SK-N-SH (cell line): ENCODE data around the gene MLXIP. TPM values are rescaled to one million over a fixed set of nuclear protein-coding genes. Genes with fewer than 3 reads are reported as not detected.

Experiments used
- CTCF ChIA-PET: fragments of 300-600, 350-600 bp; formaldehyde crosslinking; extraction: SDS; loops from one replicate; lab custom pipeline; 2021; lab: Yijun Ruan, JAX
- POLR2A ChIA-PET: fragments of 350-600 bp; sonication (Branson Sonifier 250); formaldehyde crosslinking; extraction: SDS; loops from one replicate; lab custom pipeline; 2020; ENCODE audit warnings: antibody characterized with exemption, inconsistent platforms; lab: Yijun Ruan, JAX
- DNase-seq: peaks from one replicate; pipeline ENCODE4 v3.0.0; 2012
- H2AFZ ChIP-seq: fragments of 200-600 bp; sonication (generic); 2 replicates; pipeline ENCODE4 v1.8.1; 2016; ENCODE audit warnings: antibody characterized with exemption, mild to moderate bottlenecking, low read depth
- H3F3A ChIP-seq: fragments of 200-600 bp; sonication (generic); replicated peaks from 2 replicates; pipeline ENCODE3; 2016; ENCODE audit warnings: antibody characterized with exemption, mild to moderate bottlenecking; ENCODE audit not compliant: insufficient read depth
- H3K27ac ChIP-seq, 2 experiments: fragments of 200-500 bp in 1 of 2; fragments of 200-600 bp in 1 of 2; sonication (Bioruptor generic) in 1 of 2; sonication (generic), shearing (Covaris generic) in 1 of 2; 2 replicates each; pipeline versions ENCODE4 v1.5.1 to v1.6.1; 2014 to 2016; ENCODE audit warnings: low read depth in 2 of 2, inconsistent platforms in 1 of 2, low read length in 1 of 2, mild to moderate bottlenecking in 1 of 2, mixed read lengths in 1 of 2
- H3K27me3 ChIP-seq: fragments of 200-600 bp; sonication (generic), shearing (Covaris generic); 2 replicates; pipeline ENCODE4 v1.6.1; 2016; ENCODE audit warnings: mixed run types; ENCODE audit not compliant: insufficient read depth
- H3K36me3 ChIP-seq, 2 experiments: fragments of 200-500 bp in 1 of 2; fragments of 200-600 bp in 1 of 2; sonication (Bioruptor generic) in 1 of 2; sonication (generic) in 1 of 2; replicated peaks in 1 of 2; 2 replicates each; pipeline versions ENCODE3 to v1.5.1; 2014 to 2016; ENCODE audit warnings: low read length in 1 of 2, mild to moderate bottlenecking in 1 of 2; ENCODE audit not compliant: insufficient read depth in 2 of 2, control insufficient read depth in 1 of 2
- H3K4me1 ChIP-seq, 2 experiments: fragments of 200-500 bp in 1 of 2; fragments of 200-600 bp in 1 of 2; sonication (Bioruptor generic) in 1 of 2; sonication (generic), shearing (Covaris generic) in 1 of 2; 2 replicates each; pipeline versions ENCODE4 v1.5.1 to v1.6.1; 2014 to 2016; ENCODE audit warnings: low read depth in 1 of 2, low read length in 1 of 2, mixed run types in 1 of 2; ENCODE audit not compliant: insufficient read depth in 2 of 2, control insufficient read depth in 1 of 2
- H3K4me2 ChIP-seq: fragments of 200-600 bp; sonication (generic), shearing (Covaris generic); 2 replicates; pipeline ENCODE4 v1.6.1; 2017; ENCODE audit warnings: mixed run types
- H3K4me3 ChIP-seq, 2 experiments: fragments of 200-500 bp in 1 of 2; fragments of 200-600 bp in 1 of 2; sonication (Bioruptor generic) in 1 of 2; sonication (generic), shearing (Covaris generic) in 1 of 2; 2 replicates each; pipeline versions ENCODE4 v1.5.1 to v1.8.1; 2014 to 2016; ENCODE audit warnings: low read depth in 2 of 2, inconsistent platforms in 1 of 2, low read length in 1 of 2, mild to moderate bottlenecking in 1 of 2, mixed read lengths in 1 of 2, moderate library complexity in 1 of 2
- H3K79me2 ChIP-seq: fragments of 200-600 bp; sonication (generic); 2 replicates; pipeline ENCODE4 v1.8.1; 2017; ENCODE audit warnings: mild to moderate bottlenecking; ENCODE audit not compliant: insufficient read depth
- H3K9ac ChIP-seq: fragments of 200-600 bp; sonication (generic); 2 replicates; pipeline ENCODE4 v1.6.1; 2017; ENCODE audit warnings: mixed run types
- H3K9me2 ChIP-seq: fragments of 200-600 bp; sonication (generic); 2 replicates; pipeline ENCODE4 v1.6.1; 2017; ENCODE audit warnings: mixed run types
- H3K9me3 ChIP-seq: fragments of 200-600 bp; sonication (generic); 2 replicates; pipeline ENCODE4 v1.6.1; 2017; ENCODE audit warnings: mixed run types, mild to moderate bottlenecking, moderate library complexity
- H4K20me1 ChIP-seq: fragments of 200-600 bp; sonication (generic); 2 replicates; pipeline ENCODE4 v1.6.1; 2017; ENCODE audit warnings: mild to moderate bottlenecking, mixed run types; ENCODE audit not compliant: insufficient read depth
- CHD2 ChIP-seq: fragments of 150-350 bp; IDR thresholded peaks from 2 replicates; pipeline ENCODE4 v1.6.1; 2018; ENCODE audit warnings: low read length; ENCODE audit not compliant: partially characterized antibody
- ELF1 ChIP-seq: IDR thresholded peaks from 2 replicates; pipeline ENCODE4 v1.4.0; 2012
- EP300 ChIP-seq, 2 experiments: IDR thresholded peaks; 2 replicates each; pipeline versions ENCODE4 v1.4.0 to v1.6.1; 2012; ENCODE audit warnings: borderline replicate concordance in 1 of 2, low read depth in 1 of 2, low read length in 1 of 2
- EZH2phosphoT487 ChIP-seq: fragments of 200-600 bp; sonication (generic); IDR thresholded peaks from 2 replicates; pipeline ENCODE4 v1.6.1; 2017; ENCODE audit warnings: low read depth, mixed run types, mild to moderate bottlenecking, antibody characterized with exemption, moderate library complexity, borderline replicate concordance
- FOSL2 ChIP-seq: IDR thresholded peaks from 2 replicates; pipeline ENCODE4 v1.4.0; 2012; ENCODE audit warnings: low read depth, mild to moderate bottlenecking, moderate library complexity, borderline replicate concordance
- FOXJ3 ChIP-seq: sonication (generic); formaldehyde crosslinking; IDR thresholded peaks from 2 replicates; pipeline ENCODE4 v1.5.1; 2020; ENCODE audit warnings: mild to moderate bottlenecking, missing genetic modification reagents
- GABPA ChIP-seq: IDR thresholded peaks from 2 replicates; pipeline ENCODE4 v1.4.0; 2012; ENCODE audit warnings: low read depth, mild to moderate bottlenecking
- NFIC ChIP-seq: IDR thresholded peaks from 2 replicates; pipeline ENCODE4 v1.4.0; 2012; ENCODE audit warnings: borderline replicate concordance
- NRF1 ChIP-seq: IDR thresholded peaks from 2 replicates; pipeline ENCODE4 v1.6.1; 2012; ENCODE audit warnings: low read depth, mild to moderate bottlenecking, low read length
- POLR2AphosphoS5 ChIP-seq: IDR thresholded peaks from 2 replicates; pipeline ENCODE4 v1.6.1; 2012; ENCODE audit warnings: low read depth, low read length
- RAD21 ChIP-seq: IDR thresholded peaks from 2 replicates; pipeline ENCODE4 v1.6.1; 2012; ENCODE audit warnings: mild to moderate bottlenecking, low read length
- REST ChIP-seq: IDR thresholded peaks from 2 replicates; pipeline ENCODE4 v1.6.1; 2012; ENCODE audit warnings: mild to moderate bottlenecking, low read depth, low read length, moderate library complexity
- RXRA ChIP-seq: IDR thresholded peaks from 2 replicates; pipeline ENCODE4 v1.4.0; 2012; ENCODE audit warnings: low read depth, mild to moderate bottlenecking, borderline replicate concordance
- SIN3A ChIP-seq: IDR thresholded peaks from 2 replicates; pipeline ENCODE4 v1.6.1; 2012; ENCODE audit warnings: low read depth, mild to moderate bottlenecking, low read length, moderate library complexity, borderline replicate concordance
- SMC3 ChIP-seq: IDR thresholded peaks from 2 replicates; pipeline ENCODE4 v1.6.1; 2012; ENCODE audit warnings: low read depth, low read length, improper control_type of control experiment
- TCF12 ChIP-seq: IDR thresholded peaks from 2 replicates; pipeline ENCODE4 v1.4.0; 2012
- YY1 ChIP-seq: IDR thresholded peaks from 2 replicates; pipeline ENCODE4 v1.4.0; 2012; ENCODE audit warnings: low read depth, mild to moderate bottlenecking
- WGBS: methylation state at CpG from one replicate; pipeline ENCODE4 v1.1.6; 2017; ENCODE audit warnings: low lambda C conversion rate; 5-methylcytosine and 5-hydroxymethylcytosine counted together
- polyA plus RNA-seq, 3 experiments: library from polyadenylated mRNA; depleted of rRNA; stranded (reverse); fragments of >200 nt; gene quantifications; 2 replicates each; pipeline ENCODE4 v1.2.3, GENCODE V29; 2012
- TF ChIP-seq, protein P1 (sequence below): fragments of 200-600 bp; sonication (generic); IDR thresholded peaks from 2 replicates; pipeline ENCODE4 v1.6.1; 2017; ENCODE audit warnings: antibody characterized with exemption, mild to moderate bottlenecking, moderate library complexity
- TF ChIP-seq, protein P2 (sequence below): fragments of 150-350 bp; IDR thresholded peaks from 2 replicates; pipeline ENCODE4 v1.6.1; 2016; ENCODE audit warnings: mild to moderate bottlenecking, low read depth, low read length

Gene MLXIP
- polyA plus RNA-seq, 1 of the 3 experiments (the other 2 are of a cell fraction), result 11.0 TPM

DNA sequence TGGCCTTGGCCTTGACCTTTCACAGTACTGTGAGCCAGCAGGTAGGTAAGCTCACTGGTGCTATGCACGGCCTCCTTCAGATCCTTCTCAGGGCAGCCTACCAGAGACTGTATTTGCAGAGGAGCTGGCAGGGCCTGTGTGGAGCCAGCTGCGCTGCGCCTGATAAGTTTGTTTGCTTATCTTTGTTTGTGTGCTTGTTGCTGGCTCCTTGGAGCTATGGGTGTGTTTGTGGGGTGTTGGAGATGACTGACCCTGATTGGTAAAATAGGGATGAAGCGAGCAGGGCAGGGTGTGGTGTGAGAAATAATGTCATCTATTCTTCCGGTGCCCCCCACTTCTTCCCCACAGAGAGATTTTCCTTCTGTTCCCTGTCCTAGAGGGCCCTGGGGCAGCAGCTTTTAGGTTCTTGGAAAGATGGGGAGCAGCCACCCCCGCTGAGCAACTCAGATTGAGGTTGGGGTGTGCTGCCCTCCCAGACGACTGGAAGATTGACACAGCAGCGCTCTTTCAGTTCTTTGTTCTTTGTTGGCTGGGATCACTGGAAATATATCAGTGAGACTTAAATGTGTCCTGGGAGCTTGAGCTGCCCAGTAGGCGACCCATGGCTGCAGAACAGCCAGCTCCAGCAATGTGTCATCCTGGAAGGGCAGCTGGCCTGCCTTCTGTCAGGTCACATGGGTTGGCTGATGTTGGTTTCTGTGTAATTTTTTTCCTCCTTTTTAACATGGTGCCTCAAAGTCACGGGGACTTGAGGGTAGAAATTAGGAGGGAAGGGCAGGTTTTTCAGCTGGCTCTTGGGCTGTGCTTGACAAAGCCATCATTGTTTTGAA is 19.6 kb downstream of the MLXIP start (continued):
- TF ChIP-seq, protein P1, sequence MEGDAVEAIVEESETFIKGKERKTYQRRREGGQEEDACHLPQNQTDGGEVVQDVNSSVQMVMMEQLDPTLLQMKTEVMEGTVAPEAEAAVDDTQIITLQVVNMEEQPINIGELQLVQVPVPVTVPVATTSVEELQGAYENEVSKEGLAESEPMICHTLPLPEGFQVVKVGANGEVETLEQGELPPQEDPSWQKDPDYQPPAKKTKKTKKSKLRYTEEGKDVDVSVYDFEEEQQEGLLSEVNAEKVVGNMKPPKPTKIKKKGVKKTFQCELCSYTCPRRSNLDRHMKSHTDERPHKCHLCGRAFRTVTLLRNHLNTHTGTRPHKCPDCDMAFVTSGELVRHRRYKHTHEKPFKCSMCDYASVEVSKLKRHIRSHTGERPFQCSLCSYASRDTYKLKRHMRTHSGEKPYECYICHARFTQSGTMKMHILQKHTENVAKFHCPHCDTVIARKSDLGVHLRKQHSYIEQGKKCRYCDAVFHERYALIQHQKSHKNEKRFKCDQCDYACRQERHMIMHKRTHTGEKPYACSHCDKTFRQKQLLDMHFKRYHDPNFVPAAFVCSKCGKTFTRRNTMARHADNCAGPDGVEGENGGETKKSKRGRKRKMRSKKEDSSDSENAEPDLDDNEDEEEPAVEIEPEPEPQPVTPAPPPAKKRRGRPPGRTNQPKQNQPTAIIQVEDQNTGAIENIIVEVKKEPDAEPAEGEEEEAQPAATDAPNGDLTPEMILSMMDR, result no peak
- TF ChIP-seq POLR2AphosphoS5 (no peak), SIN3A (no peak), NRF1 (peak; percentile 13; the same call in 1 of the 2 replicates), FOSL2 (no peak), EP300 (IDR thresholded peaks at IDR 0.05; ENCODE audit: borderline replicate concordance in 1 of 2, low read depth in 1 of 2, low read length in 1 of 2) (peak in 1 of 2 experiments; percentile 29; a peak in 1 of 4 replicates), RAD21 (no peak; the same call in 1 of the 2 replicates), ELF1 (no peak), CHD2 (no peak), NFIC (no peak), RXRA (no peak)
- TF ChIP-seq, protein P2, sequence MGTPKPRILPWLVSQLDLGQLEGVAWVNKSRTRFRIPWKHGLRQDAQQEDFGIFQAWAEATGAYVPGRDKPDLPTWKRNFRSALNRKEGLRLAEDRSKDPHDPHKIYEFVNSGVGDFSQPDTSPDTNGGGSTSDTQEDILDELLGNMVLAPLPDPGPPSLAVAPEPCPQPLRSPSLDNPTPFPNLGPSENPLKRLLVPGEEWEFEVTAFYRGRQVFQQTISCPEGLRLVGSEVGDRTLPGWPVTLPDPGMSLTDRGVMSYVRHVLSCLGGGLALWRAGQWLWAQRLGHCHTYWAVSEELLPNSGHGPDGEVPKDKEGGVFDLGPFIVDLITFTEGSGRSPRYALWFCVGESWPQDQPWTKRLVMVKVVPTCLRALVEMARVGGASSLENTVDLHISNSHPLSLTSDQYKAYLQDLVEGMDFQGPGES, result no peak
- TF ChIP-seq, all 33 proteins: peak for 8

DNA sequence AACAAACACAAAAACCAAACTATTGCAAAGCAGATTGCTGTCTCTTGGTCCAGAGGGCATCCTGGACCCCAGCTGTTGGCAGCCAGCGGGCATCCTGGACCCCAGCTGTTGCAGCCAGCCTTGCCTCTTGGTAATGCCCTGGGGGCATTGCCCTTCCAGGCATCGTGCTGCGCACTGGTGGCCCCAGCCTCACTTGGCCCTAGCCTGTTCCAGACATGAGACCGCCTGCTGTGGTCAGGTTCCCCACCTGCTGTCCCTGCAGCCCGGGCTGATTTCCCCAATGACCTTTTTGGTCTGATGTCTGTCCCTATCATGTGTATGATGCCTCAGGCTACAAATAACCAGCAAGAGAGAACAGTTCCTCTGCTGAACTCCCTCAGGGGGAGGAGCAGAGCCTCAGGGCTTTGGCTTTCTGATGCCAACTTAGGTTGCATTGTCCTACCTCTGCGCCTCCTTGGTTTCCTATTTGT is 20.8 kb downstream of the MLXIP start:
- no peak overlapping the region for H3K4me2 ChIP-seq
- peaks cover 55% of the 10 kb centered on the region for H4K20me1 ChIP-seq
- H3K79me2 ChIP-seq, result peaks cover 95% of the 10 kb centered on the region
- CTCF ChIA-PET, result interaction anchor here (0.6 to 3.0 kb wide), 8 partner anchors 12 to 45 kb away, joined by 3 to 12 read pairs (median 5); no protein-coding TSS in a partner anchor
- no peak for DNase-seq
- peak overlapping the region in 1 of 2 experiments; percentile 54; a peak in 1 of 4 replicates for H3K27ac ChIP-seq
- H2AFZ ChIP-seq, result no peak overlapping the region
- H3K27me3 ChIP-seq, result no peaks in the 10 kb centered on the region
- H3K4me3 ChIP-seq, result no peak overlapping the region
- H3K9me2 ChIP-seq, result no peaks in the 10 kb centered on the region
- H3K9me3 ChIP-seq, result no peaks in the 10 kb centered on the region
- H3K36me3 ChIP-seq, result no peaks in the 10 kb centered on the region
- no peak for TF ChIP-seq SMC3
- TF ChIP-seq GABPA, result no peak
- no peak for TF ChIP-seq TCF12
- TF ChIP-seq YY1, result no peak
- no peak for TF ChIP-seq NFIC
- TF ChIP-seq FOXJ3 (CRISPR knock-in tag), result no peak
- no peak for TF ChIP-seq FOSL2
- TF ChIP-seq NRF1, result no peak
- no peak for TF ChIP-seq EZH2phosphoT487
- TF ChIP-seq REST, result no peak
- TF ChIP-seq, all 33 proteins: peak for 0
- peaks cover 25 to 40% of the 10 kb centered on the region in 2 experiments for H3K4me1 ChIP-seq
- no peak overlapping the region for H3K9ac ChIP-seq
- POLR2A ChIA-PET, result no interaction called here
- peaks cover 19% of the 10 kb centered on the region for H3F3A ChIP-seq
- 93% methylated on average over 4 of the region's 6 CpGs for WGBS
